Measurements from ENCODE around the gene ABCB9.
"Not testable (repeated sequence)": the region's sequence is repeated elsewhere in the genome, so short reads cannot be mapped to it uniquely, and the experiment has no call there.

ABCB9 gene

GRCh38 chr12:122893208-122894153 lies 72.8 kb downstream of the ABCB9 start:
- no peak for DNase-seq

GRCh38 chr12:122892724-122893123 lies 73.5 kb downstream of the ABCB9 start:
- not testable (repeated sequence) for DNase-seq

GRCh38 chr12:122891661-122892525 lies 74.4 kb downstream of the ABCB9 start:
- DNase-seq: no peak

- DNase-seq: no peak
These were observed 76.3 kb downstream of the ABCB9 start for GRCh38 chr12:122889761-122890520.

- DNase-seq: peak; percentile 80 to 82
These were observed 78.0 kb downstream of the ABCB9 start for GRCh38 chr12:122888232-122888752.

- no peak for DNase-seq
These were observed 78.4 kb downstream of the ABCB9 start for GRCh38 chr12:122887819-122888212.

- peak in 1 of 2 donors; percentile 56 for DNase-seq
These were observed 79.1 kb downstream of the ABCB9 start for GRCh38 chr12:122886851-122887818.

- DNase-seq: no peak
These were observed 80.1 kb downstream of the ABCB9 start for GRCh38 chr12:122886161-122886560.

- DNase-seq: no peak
These were observed 81.4 kb downstream of the ABCB9 start for GRCh38 chr12:122884860-122885259.

GRCh38 chr12:122884091-122884826 lies 82.0 kb downstream of the ABCB9 start:
- DNase-seq: no peak

GRCh38 chr12:122882908-122883558 lies 83.2 kb downstream of the ABCB9 start:
- no peak for DNase-seq

- DNase-seq: no peak
These were observed 85.6 kb downstream of the ABCB9 start for GRCh38 chr12:122880668-122881067.

GRCh38 chr12:122880155-122880667 lies 86.1 kb downstream of the ABCB9 start:
- no peak for DNase-seq
